GM18861 (cell line): ENCODE results near the gene CNNM1.
A peak's percentile ranks its signal among the peaks of the same experiment; 100 is the strongest.

Source experiments
- ATAC-seq: cut with Tn5 transposase; IDR thresholded peaks from one replicate; pipeline ENCODE4 v1.9.1; 2021; ENCODE audit not compliant: unreplicated experiment

Gene CNNM1

DNA sequence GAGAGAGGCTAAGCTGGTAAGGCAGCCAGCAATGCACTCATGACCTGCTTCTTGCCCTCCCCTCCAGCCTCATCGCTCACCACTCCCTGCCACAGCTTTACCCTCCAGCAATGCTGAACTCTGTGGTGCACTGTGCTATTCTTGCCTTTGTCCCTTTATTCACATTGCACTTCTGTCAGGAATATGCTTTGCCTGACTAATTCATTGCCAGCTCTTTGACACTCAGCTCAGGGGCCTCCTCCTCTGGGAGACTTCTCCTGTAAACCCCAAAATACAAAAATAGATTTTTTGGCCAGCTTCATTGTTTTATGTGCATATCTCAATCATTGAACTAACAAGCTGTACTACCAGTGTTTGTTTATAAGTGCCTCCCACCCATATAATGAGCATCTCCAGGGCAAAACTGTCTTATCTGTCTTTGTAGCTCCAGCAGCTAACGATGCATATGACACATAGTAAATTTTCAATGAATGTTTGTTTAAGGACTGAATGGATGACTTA is 8.2 kb downstream of the CNNM1 start:
- ATAC-seq, result no peak

DNA sequence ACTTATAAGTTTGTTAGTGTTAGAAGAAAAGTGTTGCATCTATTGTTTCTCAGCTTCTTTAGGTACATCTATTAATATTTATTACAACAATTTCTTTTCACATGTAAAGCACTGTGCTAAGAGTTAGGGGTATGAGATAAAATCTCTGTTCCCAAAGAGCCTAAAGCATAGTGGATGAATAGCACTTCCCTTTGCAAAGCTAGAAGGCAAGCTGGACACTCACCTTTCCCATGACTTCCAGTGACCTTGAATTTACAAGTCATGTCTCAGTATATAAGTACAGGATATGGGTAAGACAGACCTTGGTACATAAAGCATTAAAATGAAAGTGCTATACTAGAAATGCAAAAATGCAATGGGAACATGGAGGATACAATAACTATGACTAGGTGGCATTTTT is 8.7 kb downstream of the CNNM1 start:
- ATAC-seq, result no peak

DNA sequence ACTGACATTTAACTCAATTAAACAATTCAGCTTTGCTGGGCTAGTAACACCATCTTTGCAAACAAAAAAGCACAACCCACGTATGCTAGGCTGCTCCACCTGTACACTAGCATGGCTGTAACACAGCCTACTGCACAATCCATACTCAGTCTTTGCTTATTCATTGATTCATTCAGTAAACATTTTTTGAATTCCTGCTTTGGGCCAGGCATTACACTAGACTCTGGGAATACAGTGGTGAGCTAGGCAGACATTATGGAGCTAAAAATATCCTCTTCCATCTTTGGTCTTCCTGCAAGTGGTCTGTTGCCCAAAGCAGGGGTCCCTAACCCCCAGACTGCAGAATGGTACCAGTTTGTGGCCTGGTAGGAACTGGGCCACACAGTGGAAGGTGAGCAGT is 9.9 kb downstream of the CNNM1 start:
- ATAC-seq, result no peak

DNA sequence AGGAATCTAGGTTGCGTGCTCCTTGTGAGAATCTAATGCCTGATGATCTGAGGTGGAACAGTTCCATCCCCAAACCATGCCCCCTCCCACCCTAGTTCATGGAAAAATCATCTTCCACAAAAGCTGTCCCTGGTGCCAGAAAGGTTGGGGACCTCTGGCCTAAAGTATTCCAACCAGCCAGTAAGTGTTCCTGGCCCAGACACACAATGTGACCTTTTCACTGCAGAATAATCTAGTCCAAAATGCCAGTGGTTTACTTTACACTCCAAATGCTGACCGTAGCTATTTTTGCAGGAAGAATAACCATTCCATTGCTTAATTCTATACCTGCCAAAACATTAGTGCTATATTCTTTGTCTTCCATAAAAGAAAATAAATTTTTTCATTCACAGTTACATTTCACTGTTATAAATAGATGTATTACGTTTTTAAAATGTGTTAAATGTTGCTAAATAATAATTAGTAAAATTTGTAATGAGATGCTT is 10.4 kb downstream of the CNNM1 start:
- ATAC-seq, result no peak

DNA sequence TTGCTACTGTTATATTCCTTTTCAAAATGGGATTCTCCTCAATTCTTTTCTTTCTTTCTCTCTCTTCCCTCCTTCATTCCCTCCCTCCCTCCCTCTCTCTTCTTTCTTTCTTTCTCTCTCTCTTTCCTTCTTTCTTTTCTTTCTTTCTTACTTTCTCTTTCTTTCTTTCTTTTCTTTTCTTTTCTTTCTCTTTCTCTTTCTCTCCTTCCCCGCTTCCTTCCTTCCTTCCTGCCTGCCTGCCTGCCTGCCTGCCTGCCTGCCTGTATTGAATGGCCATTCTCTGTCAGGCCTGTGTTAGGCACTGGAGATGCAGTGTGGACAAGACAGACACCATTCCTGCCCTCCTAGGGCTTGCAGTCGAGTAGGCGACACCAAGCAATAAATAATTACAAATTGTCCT is 11.5 kb downstream of the CNNM1 start:
- no peak for ATAC-seq

DNA sequence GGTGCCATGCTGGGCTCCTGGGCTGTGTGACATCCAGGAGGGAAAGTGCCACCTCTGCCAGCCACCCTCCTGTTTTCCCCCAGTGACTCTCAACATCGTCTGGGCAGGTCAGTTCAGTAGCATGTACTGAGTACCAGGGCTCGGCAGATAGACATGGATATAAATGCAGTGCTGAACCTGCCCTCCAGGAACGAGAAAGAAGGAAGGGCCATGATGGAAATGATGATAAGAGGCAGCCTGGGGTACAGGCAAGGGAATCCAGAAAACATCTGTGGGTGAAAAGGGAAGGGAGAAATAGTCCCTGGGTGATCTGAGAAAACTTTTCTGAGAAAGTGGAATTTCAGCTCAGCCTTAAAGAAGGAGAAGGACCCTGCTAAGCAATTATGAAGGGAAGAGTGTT is 12.1 kb downstream of the CNNM1 start:
- ATAC-seq, result no peak

DNA sequence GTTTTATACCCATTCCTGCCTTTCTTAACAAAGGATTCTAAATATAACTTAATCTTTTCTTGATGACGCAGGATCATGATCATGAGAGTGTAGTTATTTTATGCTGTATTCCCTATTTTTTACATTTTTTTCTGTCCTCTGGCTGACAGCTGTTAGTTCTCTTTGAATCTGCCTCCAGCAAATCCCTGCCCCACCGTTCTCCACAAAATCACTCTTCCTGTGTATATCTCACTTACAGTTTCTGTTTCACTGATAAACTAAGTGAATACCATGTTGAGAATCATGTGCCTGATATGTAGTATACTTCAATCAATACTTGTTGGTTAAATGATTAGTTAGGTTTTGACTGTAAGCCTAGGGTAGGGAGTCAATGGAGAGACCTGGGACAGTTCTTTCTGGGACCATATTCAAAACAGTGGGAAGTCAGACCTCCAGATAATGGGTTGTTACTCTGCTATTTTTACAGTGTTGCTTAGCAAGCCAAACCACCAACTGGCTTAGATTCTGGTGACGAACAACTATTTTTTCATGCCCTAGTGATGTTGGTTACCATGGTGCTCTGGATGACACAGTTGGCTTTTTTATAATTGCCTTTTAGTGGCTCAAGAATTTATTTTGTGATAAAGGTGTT is 12.8 kb downstream of the CNNM1 start:
- ATAC-seq, result no peak

DNA sequence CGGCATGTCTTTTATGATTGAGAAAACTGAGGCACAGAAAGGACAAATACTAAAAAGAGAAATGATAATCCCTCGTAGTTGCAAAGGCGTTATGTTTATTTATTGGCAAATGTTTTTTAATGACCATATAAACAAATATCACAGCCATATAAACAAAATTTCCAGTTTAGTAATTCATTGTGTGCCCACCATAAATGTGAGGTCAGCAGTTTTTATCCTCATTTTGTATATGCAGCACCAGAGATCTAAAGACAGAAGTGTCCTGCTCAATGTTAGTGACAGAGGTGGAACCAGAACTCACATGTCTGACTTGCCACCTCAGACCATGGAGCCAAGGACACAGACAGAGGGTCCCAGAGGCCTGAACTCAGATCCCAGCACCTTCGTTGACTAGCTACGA is 14.1 kb downstream of the CNNM1 start:
- no peak for ATAC-seq

DNA sequence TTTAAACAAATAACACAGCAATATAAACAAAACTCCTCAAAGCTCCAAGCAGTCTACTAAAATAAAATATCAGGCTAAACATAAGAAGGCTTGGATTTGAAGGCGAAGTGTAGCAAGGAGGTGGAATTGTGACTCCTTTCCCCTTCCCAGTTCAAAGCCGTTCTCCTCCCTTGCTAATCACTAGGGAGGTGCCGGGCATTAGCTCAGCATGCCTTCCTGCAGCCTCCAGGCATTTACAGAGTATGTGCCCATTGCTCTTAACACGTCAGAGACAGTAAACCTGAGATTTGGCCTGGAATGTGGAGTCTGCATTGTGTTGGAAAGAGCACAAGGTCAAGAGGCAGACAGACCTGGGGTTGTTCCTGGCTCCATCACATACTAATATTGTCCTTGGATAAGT is 15.6 kb downstream of the CNNM1 start:
- ATAC-seq, result no peak

DNA sequence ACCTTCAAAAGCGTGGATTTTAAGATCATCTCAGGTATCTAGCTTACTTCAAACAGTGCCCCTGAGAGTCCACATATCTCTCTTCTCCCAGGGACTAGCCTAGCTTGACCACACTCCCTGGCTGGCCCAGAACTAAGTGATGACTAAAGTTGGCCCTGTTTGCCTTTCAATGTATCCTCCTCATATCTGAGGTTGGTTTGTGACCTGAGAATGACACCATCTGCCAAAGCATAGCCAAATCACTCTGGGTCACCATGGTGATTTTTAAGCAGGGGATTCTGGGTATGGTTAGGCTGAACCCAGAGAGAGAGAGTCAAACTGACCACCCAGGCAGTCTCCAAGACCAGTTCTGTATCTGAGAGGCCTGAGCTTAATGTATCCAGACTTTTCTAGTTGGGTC is 16.2 kb downstream of the CNNM1 start:
- peak; percentile 42 for ATAC-seq

DNA sequence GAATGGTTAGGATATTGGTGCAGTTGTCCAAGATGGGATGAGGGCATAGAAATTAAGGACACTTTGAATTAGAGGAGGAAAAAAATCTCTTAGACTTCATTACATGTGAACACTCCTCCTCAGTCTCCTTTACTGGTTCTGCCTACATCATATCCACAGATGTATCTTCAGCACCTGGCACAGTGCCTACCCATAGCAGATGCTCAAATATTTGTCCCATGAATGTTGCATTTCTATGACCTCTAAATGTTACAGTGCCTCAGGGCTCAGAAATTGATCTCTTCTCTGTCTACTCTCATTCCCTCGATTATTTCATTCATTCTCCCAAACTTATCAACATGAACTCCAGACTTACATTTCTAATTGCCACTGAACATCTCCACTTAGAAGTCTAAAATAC is 17.1 kb downstream of the CNNM1 start:
- no peak for ATAC-seq

DNA sequence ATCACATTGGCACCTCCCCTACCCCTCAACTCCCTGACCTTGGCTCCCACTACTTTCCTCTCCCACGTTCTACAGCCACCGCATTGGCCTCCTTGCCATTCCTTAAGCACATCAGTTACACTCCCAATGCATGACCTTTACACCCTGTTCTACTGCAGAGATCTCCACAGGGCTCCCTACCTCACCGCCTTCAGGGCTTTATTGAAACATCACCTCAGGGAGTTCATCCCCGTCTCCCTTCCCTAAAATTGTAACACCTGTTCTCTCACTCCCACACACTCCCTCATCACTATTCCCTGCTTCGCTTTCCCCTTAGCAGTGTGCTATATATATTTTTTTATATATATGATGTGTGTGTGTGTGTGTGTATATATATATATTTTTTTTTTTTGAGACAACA is 18.5 kb downstream of the CNNM1 start:
- ATAC-seq, result no peak

DNA sequence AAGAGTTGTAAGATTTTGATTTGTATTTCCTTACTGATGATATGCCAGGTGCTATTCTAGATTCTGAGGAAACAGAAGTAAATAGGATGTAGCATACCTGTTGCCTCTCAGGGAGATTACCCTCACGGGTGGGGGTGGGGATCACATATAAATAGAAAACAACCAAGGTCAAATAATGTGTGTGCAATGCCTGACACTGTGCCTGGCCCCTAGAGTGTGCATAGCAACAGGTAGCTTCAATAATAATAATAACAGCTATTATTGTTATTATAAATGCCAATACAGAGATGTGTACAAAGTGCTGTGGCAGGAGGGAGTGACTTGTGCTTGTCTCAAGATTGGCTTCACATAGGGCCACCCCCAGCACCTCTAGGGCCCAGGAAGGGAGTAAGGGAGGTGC is 24.0 kb downstream of the CNNM1 start:
- no peak for ATAC-seq

DNA sequence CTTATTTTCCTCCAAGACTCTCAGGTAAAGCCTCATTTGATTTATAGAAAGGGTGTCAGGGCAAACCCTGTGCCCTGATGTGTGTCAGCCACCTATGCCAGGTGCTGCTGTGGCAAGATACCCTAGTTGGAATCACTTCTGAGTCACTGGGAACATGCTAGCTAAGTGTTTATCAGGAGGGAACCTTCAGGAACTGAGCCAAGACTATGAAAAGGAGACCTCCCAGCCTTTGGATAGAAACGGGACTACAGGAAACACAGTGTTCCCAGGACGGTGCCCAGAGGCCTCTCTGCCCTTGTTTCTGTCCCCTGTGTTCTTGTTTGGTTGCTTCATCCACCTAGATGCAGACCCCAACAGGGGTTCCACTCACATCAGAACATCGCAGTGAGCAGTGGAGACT is 28.5 kb downstream of the CNNM1 start:
- no peak for ATAC-seq

DNA sequence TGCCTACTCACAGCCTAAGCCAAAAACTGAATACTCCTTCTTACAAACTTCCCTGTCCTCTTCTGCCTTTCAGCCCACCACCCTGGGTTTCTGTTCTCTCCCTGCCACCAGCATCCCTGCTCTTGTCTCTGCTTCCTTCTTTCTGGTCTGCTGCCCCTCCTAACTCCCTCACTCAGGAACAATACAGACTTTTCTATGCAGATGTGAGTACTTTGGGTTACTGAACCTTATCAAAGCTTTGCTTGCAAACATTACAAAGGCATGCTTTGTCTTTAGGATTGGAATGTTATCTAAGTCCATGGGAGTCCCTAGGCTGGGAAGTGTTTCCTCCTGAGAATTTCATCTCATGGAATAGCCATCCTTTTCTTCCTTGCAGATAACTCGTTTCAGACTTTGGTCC is 28.9 kb downstream of the CNNM1 start:
- ATAC-seq, result no peak

DNA sequence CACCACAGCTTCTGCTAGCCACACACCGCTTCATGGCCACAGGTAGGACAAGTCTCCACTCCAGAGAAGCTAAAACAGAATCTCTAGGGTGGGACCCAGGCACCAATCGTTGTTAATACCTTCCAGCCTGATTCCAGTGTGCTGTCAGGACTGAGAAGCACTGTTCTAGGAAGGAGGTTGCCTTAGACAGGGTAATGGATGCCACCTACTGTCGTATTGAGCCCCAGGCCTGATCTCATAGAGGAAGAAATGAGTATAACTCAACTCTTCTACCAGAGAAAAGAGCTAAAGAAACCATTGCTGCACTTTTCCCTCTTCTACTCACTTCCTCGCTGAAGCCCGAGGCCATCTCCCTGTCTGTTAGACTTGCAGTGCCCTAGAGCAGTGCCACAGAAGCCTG is 31.8 kb downstream of the CNNM1 start:
- ATAC-seq, result no peak

DNA sequence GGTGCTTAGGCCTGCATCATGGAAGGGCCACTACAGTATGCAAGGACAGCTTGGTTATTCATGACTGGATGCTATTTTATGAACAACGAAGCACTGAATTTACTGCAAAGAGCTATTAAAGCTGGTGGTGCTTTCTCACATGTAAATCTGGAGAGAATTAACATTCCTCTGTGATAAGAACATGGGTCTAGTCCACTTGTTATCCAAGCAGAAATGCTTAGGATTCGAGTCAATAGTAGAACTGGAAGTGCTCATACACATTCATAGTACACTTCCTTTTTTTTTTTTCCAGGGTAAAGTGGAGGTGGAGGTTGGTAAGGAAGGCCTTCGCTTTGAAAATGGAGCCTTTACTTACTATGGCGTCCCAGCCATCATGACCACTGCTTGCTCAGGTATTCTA is 35.0 kb downstream of the CNNM1 start:
- ATAC-seq, result no peak

DNA sequence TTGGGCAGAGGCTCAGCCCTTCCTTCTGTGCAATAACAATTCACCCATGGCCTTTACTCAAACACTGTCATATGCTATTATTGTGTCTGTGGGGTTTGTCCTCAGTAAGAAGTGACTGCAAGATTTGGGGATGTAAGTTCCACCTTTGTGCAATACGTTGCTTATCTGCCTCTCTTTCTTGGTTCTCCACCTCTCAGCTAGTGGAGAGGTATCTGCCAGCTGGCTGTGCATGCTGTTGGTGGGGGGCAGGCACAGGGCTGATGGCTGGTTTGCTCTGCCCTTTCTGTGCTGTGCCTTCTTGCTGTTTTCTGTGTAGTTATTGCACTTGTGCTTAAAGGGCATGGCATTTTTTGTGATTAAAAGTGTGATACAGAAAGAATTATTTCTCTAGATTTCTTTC is 36.2 kb downstream of the CNNM1 start:
- no peak for ATAC-seq

DNA sequence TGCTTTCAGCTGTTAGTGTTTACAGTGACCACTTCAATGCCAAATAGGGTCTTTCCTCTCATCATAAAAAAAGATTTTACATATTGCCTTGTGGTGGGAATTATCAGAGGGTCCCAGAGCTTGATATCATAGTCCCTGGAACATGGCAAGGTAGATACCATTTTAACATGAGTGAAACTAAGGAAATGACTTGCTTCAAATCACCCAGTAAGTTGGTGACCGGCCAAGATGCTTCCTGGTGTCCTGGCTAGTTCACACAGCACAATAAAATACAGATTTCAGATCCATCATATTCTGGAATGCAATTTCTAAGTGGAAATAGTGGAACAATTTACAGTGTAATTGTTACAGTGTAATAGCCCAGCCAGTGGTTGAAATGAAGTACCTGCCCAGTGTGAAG is 36.6 kb downstream of the CNNM1 start:
- no peak for ATAC-seq

DNA sequence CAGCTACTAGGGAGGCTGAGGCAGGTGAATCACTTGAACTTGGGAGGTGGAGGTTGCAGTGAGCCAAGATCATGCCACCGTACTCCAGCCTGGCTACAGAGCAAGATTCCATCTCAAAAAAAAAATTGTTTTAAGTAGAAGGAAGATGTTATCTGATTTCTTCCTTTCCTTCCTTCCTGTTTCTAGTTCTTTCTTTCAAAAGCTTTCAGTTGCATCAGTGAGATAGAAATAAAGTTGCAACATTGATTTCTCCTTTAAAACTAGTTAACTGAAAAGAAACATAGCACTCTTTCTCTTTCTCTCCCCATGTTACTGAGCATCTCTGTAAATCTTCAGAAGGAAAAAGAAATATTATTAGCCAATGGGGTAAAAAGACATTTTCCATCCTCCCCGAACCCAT is 37.5 kb downstream of the CNNM1 start:
- ATAC-seq, result no peak

DNA sequence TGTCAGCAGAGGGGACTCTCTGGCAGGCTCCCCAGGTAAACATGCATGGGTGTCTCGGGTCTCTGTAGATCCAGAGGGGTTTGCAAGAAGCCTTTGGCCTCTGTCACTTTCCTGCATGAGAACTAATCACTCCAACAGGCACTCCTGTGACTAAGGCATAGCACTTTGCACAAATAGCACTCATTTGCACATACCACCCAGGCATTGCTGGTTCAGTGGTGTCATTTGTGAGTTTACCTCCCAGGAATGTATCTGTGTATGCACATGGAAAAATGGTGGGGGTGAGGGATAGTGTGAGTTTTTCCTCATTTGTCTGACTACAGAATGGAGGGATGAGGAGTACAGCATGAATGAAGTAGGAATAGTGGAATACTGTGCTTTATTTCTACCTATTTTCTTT is 39.5 kb downstream of the CNNM1 start:
- no peak for ATAC-seq

DNA sequence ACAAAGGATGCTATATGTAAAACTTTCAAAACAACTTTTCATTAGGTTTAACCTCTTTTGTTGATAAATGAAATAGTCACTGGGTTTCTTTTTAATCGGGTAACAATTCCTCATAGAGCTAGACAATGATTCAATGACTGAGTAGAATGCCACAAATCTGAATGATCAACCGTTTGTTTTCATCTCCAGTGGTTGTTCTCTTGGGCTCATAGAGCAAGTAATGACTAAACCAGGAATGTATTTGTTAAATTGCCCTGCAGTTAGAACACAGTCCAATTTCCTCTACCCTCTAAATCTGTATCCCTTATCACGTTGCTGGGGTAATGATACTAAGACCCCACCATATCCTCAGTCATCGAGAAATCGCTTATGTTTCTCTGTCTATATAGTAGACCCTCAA is 40.0 kb downstream of the CNNM1 start:
- no peak for ATAC-seq

DNA sequence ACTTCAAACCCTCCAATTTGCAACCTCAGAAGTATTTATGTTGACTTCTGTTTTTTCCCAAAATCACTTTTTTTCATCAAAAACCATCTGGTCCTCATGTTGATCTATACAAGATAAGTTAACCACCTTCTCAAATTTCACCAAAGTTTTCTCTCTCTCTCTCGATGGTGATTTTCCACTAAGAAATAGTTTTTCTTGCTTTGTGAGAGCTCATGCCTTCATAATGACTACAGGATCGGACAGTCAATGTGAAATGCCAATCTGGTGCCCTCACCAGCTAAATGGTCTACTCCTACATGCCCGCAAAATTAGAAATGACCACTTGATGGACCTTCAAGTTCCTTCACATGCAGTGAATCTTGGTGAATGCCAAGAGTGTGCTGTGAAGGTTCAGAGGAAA is 40.4 kb downstream of the CNNM1 start:
- no peak for ATAC-seq
